Kasumi-1 (cell line): ENCODE measurements around the gene INPP5F.
"Not testable (repeated sequence)": the region's sequence is repeated elsewhere in the genome, so short reads cannot be mapped to it uniquely, and the experiment has no call there.

ENCODE experiments used
- DNase-seq, 2 experiments: peaks; one replicate each; lab custom pipeline; 2025; lab: John Stamatoyannopoulos, UW

INPP5F gene

GRCh38 chr10:119705434-119705831 is 20.4 kb upstream of the INPP5F start:
- DNase-seq, result no peak

GRCh38 chr10:119706521-119707278 is 19.1 kb upstream of the INPP5F start:
- DNase-seq, result no peak

DNA sequence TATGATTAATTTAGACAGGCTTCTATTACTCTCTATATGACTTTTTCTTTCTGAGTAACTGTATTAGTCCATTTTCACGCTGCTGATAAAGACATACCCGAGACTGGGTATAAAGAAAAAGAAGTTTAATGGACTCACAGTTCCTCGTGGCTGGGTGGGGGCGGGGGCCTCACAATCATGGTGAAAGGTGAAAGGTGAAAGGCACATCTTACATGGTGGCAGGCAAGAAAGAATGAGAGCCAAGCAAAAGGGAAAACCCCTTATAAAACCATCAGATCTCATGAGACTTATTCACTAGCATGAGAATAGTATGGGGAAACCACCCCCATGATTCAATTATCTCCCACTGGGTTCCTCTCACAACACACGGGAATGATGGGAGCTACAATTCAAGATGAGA is 18.5 kb upstream of the INPP5F start:
- not testable (repeated sequence) for DNase-seq

GRCh38 chr10:119710935-119711334 is 14.9 kb upstream of the INPP5F start:
- DNase-seq, result not testable (repeated sequence)

DNA sequence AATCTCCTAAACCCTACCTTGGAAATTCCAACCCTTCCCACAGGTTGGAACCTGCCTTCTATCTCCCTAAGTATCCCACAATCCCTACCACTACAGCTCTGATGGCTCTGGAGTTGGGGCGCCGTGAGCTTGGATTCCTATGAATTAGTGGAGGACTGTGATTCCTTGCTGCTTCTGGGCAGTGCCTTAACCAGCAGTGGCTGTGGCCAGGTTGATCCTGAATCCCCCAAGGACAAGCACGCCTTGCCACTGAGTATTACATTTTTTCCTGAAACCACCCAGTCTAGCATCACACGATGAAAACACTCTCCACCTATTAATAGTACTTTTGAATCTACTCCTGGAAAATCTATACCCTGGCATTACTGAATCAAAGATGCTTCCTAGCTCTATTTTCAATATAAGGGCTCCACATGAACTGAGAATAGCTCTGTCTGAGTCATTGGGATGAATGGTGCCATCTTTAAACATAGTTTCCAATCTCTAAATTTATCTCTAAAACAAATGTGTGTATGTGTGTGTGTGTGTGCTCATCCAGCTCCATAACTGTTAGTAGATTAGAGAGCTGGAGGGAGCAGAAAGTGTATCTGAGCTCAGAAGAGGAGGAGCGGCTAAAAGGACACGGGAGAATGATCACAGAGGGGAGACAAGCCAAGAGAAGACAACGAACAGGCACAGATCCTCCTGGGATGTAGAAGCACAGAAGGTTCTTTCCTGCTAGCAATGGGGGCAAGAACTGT is 11.9 kb upstream of the INPP5F start:
- DNase-seq, result no peak

DNA sequence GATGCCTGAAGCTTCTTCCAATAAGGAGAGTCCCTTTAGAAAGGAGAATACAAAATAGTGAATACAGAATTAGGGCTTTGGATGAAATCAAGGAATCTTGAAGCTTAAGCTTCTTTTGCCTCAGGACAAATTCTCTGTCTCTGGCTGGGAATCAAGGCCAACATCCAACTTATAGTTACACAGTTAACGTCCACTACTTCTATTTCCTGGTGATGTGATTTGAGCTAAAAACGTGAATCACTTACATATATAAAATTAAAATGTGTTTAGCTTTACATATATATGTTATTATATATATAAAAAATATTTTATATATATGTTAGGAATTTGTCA is 11.4 kb upstream of the INPP5F start:
- no peak for DNase-seq

DNA sequence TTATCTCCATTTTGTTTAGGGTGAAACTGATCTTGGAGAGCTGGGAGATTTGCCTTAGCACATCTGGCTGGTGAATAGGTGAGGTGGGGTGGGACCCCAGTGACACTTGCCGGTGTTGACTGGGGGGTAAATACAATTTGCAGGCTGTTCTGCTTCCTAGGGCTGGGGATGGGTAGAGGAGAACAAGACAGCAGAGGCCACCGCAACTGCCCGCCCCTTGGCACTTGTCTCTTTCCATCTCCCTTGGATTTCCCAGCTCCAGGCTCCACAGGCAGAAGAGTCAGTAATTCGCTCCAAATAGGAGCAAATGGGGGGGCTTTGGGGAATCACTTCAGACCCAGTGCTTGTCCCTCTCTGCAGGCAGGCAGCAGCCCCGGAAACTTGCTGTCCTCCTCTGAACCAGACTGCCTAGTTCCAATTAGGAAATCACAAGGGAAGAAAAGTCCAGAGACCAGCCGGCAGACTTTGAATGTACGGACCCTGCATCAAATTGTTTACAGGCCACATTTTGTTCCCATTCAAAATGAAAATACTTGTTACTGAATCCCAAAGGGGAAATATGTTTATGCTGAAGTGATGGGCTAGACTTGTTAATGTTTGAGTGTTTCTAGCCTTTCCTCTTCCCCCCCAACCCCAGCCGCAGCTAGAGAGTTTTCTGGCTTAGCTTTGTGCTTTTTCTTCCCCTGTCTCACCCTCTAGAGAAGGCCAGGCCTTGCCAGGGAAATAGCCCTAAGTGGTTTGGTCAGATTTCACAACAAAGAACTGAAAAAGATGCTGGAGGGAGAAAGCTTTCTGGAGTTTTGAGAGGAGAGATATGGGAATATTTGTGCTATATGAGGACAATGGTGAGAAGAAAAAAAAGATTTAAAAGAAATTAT is 10.0 kb upstream of the INPP5F start:
- DNase-seq, result no peak

DNA sequence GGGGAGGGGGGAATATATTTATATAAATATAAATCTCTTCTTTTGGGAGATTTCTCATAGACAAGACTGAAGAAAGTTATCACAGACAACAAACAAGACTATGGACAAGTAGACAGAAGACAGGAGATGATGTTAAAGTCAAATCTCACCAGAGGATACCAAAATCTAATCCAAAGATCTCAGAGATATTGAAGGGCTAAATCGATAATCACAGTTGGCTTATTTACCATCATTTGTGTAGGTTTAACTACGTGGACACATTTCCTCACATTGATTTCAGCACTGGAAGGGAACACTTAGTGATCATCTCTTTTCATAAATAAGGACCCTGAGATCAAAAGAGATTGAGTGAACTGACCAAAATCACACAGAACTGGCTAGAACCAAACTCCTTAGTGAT is 2.7 kb upstream of the INPP5F start:
- no peak for DNase-seq

- DNase-seq, result peak in 1 of 2 experiments; percentile 15
Measured at GRCh38 chr10:119723624-119724023, 2.2 kb upstream of the INPP5F start.

DNA sequence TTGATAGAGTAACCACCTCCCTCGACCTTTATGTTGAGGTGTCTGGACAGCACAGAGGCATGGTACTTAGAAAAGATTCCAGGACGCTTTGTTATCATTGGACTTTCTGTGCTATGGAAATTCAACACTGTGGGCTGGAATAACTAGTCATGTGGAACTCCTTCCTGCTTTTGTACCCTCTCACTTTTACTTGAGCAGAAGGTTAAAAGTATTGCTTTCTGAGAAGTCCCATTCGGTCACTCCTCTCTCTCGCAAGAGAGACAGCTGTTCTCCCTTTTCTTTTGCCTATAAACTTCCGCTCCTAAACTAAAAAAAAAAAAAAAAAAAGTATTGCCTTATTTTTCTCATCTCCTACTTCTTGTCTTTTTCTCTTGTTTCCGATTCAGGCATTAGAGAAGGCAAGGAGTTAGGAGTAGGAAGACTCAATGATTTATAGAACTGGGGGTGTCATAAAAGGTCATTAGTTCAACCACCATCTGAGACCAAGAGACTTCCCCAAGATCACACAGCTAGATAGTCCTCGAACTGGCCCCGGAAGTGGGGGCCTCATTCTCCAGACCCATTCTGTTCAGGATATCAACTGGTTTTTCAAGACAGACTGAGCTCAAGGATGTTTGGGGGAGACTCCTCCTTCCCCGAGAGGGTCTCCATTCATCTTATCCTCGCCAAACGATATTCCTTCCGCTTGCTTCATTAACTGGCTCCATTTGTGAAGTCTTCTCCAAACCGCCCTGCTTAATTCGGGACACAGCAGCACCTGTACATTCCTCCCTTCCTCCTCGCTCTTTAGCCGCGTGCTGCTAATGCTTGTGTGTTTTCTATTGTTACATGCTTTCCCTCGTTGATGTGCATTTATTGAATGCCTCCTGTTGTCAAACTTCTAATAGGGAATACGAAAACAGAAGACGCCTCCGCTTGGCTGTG is 995 bp upstream of the INPP5F start:
- DNase-seq, result peak; percentile 64 to 82

- no peak for DNase-seq
Measured at GRCh38 chr10:119725517-119725827, 378 bp upstream of the INPP5F start.

DNA sequence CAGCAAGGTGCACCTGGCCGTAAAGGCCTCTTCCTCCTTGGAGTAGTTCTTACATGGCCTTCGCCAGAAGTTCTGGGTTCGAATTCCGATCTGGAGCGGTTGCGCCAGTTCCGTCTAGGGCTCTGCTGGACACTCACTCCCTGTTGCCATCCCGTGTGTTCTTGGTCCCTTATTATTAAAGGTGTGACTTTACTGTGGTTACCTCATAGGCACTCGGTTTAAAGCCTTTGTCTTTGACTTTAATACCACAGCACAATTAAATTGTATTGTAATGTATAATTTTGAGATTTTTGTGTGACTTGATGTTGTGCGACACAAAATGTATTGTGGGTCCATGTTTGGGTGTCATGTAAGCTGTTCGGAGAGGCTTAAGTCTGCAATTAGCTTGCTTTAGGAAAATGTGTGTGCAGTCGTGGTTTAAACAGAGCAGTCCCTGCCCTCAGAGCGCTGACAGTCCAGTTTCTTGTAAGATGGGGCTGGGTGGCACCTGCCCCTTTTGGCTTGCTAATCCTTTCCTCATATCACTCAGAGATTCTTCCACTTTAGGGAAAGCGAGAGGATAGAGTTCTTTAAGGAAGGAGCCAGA is 919 bp downstream of the INPP5F start:
- DNase-seq, result no peak

DNA sequence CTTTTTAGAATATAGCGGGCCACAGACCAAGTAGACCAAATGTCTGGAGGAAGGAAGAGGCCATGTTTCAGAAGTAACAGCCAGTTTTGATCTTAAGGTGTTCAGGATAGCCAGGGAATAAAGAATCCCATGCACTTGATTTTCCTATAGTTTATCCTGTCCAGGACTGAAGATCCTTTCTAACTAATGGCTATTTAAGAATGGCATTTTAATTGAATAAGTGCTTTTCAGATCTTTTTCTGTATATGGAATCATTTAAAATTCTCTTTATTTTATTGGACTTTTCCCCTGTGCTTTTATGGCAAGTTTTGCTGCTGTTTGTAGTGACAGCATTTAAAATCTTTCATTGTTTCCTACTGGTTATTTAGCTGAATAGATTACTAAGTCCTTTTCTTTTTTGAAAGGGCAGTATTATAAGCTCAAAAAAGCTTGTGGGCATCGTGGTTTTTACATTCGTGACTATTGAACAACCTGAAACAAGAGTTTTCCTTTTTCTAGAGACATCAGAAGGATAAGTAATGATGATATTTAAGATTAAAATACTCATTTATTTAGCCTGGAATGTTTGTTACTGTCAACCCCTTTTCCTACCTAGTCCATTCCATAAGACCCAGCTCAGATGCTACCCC is 2.4 kb downstream of the INPP5F start:
- no peak for DNase-seq

GRCh38 chr10:119734396-119735332 is 8.8 kb downstream of the INPP5F start:
- no peak for DNase-seq

- no peak for DNase-seq
Measured at GRCh38 chr10:119735451-119735850, 9.6 kb downstream of the INPP5F start.

DNA sequence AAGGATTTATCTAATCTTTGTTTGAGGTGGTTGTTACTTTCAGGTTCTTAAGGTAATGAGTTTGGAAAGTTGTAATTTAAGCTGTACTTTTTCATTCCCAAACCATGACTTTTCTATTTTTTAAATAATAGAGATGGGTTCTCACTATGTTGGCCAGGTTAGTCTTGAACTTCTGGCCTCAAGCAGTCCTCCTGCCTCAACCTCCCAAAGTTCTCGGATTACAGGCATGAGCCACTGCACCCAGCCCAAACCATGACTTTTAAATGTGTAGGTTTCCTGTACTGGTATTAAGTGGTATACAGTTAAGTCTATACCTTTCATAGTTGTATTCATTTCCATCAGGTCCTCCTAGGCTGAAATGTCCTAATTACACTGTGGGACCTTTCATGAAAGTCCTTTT is 10.4 kb downstream of the INPP5F start:
- no peak for DNase-seq

DNA sequence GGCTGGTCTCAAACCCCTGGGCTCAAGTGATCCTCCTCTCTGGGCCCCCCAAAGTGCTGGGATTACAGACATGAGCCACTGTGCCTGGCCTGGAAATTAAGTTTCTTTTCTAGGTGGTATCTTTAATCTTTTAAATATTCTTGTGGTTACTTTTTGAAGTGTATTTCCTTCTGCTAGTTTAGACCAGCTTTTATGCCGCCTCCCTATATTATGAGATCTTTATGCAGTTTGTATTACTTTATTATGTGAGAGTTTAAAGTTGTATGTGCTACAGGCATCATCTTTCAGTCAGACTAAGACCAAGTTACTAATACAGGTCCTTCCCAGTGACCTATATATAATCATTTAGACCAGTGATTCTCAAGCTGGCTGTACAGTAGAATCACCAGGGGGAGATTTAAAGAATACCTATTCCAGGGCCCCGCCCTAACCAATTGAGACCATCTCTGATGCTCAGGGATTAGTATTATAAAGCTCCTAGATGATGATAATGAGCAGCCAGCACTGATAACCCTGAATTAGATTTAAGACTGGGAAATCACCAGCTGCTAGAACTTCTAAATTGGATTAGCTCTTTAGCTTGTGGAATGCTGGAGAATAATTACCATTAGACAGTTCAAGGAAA is 11.3 kb downstream of the INPP5F start:
- DNase-seq, result no peak

- DNase-seq, result peak; percentile 17 to 21
Measured at GRCh38 chr10:119737823-119738222, 12.0 kb downstream of the INPP5F start.

DNA sequence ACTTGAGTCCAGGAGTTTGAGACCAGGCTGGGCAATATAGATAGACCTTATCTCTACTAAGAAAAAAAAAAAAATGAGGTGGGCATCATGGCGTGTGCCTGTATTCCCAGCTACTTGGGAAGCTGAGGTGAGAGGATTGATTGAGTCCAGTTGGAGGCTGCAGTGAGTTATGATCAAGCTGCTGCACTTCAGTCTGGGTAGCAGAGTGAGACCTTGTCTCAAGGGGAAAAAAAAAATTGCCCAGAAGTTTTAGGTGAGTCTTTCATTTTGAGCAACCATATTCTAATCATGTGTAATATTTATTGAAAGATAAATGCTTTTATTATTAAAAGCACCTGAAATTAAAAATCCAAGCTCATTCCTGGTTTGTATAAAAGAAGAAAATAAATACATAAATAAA is 13.1 kb downstream of the INPP5F start:
- DNase-seq, result no peak
